ENCODE measurements around the gene PREX1.
A peak's percentile ranks its signal among the peaks of the same experiment; 100 is the strongest.

Gene PREX1

GRCh38 chr20:48824830-48825565 lies 2.8 kb downstream of the PREX1 start:
- H3K9me3 Mint-ChIP-seq, result no peaks in the 10 kb centered on the region
- TF ChIP-seq, protein P1, sequence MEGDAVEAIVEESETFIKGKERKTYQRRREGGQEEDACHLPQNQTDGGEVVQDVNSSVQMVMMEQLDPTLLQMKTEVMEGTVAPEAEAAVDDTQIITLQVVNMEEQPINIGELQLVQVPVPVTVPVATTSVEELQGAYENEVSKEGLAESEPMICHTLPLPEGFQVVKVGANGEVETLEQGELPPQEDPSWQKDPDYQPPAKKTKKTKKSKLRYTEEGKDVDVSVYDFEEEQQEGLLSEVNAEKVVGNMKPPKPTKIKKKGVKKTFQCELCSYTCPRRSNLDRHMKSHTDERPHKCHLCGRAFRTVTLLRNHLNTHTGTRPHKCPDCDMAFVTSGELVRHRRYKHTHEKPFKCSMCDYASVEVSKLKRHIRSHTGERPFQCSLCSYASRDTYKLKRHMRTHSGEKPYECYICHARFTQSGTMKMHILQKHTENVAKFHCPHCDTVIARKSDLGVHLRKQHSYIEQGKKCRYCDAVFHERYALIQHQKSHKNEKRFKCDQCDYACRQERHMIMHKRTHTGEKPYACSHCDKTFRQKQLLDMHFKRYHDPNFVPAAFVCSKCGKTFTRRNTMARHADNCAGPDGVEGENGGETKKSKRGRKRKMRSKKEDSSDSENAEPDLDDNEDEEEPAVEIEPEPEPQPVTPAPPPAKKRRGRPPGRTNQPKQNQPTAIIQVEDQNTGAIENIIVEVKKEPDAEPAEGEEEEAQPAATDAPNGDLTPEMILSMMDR (IDR thresholded peaks at IDR 0.05; ENCODE audit: unreplicated experiment in 3 of 3), result no peak
- H3K27me3 Mint-ChIP-seq (ENCODE audit: low read depth), result peaks cover 42% of the 10 kb centered on the region
- H3K4me3 Mint-ChIP-seq, result peak overlapping the region; percentile 91 to 93 (median 92)
- peak overlapping the region; percentile 56 to 70 (median 60) for H3K27ac Mint-ChIP-seq
- no peaks in the 10 kb centered on the region for H3K36me3 Mint-ChIP-seq (ENCODE audit: low read depth)
- H3K4me1 Mint-ChIP-seq, result peaks cover 36% of the 10 kb centered on the region

- Mint-ChIP-seq H3K4me3 (peak overlapping the region in 1 of 3 experiments; percentile 58), H3K27me3 (ENCODE audit: low read depth) (peaks cover 43% of the 10 kb centered on the region), H3K4me1 (peaks cover 38% of the 10 kb centered on the region), H3K27ac (no peak overlapping the region), H3K36me3 (ENCODE audit: low read depth) (no peaks in the 10 kb centered on the region), H3K9me3 (no peaks in the 10 kb centered on the region)
- TF ChIP-seq, protein P1 (IDR thresholded peaks at IDR 0.05; ENCODE audit: unreplicated experiment in 3 of 3), result no peak
Observed at GRCh38 chr20:48823960-48824498, 3.8 kb downstream of the PREX1 start.

- H3K4me3 Mint-ChIP-seq, result no peak overlapping the region
- peaks cover 38% of the 10 kb centered on the region for H3K27me3 Mint-ChIP-seq (ENCODE audit: low read depth)
- no peaks in the 10 kb centered on the region for H3K36me3 Mint-ChIP-seq (ENCODE audit: low read depth)
- H3K27ac Mint-ChIP-seq, result no peak overlapping the region
- TF ChIP-seq, protein P1 (IDR thresholded peaks at IDR 0.05; ENCODE audit: unreplicated experiment in 3 of 3), result no peak
- no peaks in the 10 kb centered on the region for H3K9me3 Mint-ChIP-seq
- peaks cover 34% of the 10 kb centered on the region for H3K4me1 Mint-ChIP-seq
Observed at GRCh38 chr20:48823476-48823875, 4.3 kb downstream of the PREX1 start.

GRCh38 chr20:48822879-48823385 lies 4.9 kb downstream of the PREX1 start:
- Mint-ChIP-seq H3K4me1 (peaks cover 40% of the 10 kb centered on the region), H3K36me3 (ENCODE audit: low read depth) (no peaks in the 10 kb centered on the region), H3K4me3 (no peak overlapping the region), H3K27me3 (ENCODE audit: low read depth) (peaks cover 38% of the 10 kb centered on the region), H3K27ac (no peak overlapping the region), H3K9me3 (no peaks in the 10 kb centered on the region)
- TF ChIP-seq, protein P1 (IDR thresholded peaks at IDR 0.05; ENCODE audit: unreplicated experiment in 3 of 3), result no peak

DNA sequence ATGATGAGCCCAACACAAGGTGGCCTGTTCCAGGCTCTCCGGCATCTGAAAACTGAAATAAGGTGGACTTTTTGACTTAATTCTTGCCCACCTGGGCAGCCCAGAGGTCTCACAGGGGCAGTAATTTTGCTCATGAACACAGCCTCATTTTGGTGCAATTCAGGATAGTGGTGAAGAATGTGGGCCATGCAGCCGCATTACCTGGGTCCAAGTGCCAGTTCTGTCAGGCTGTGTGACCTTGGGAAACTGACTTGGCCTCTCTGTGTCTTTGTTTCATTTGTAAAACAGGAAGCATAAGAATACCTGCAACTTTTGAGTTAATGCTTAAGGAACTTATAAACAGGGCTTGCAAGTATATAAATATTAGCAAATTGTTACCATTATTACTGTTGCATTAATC lies 5.6 kb downstream of the PREX1 start:
- no peaks in the 10 kb centered on the region for H3K9me3 Mint-ChIP-seq
- H3K4me1 Mint-ChIP-seq, result peaks cover 45% of the 10 kb centered on the region
- H3K27me3 Mint-ChIP-seq (ENCODE audit: low read depth), result peaks cover 37% of the 10 kb centered on the region
- H3K27ac Mint-ChIP-seq, result no peak overlapping the region
- no peak overlapping the region for H3K4me3 Mint-ChIP-seq
- TF ChIP-seq, protein P1 (IDR thresholded peaks at IDR 0.05; ENCODE audit: unreplicated experiment in 3 of 3), result no peak
- H3K36me3 Mint-ChIP-seq (ENCODE audit: low read depth), result no peaks in the 10 kb centered on the region
